ENCODE results near the gene PRRT4.

The PRRT4 gene

GRCh38 chr7:128358233-128358632, 3.3 kb downstream of the PRRT4 start:
- peaks cover 39 to 50% of the 10 kb centered on the region in 2 experiments for H3K4me1 ChIP-seq (ENCODE audit: control insufficient read depth in 1 of 2, insufficient read depth in 2 of 2, low read length in 2 of 2)
- H3K18ac ChIP-seq (ENCODE audit: low read length), result peak overlapping the region; percentile 76
- H3K4me2 ChIP-seq (ENCODE audit: low read length), result peak overlapping the region; percentile 6
- peaks cover 18% of the 10 kb centered on the region for H3K79me2 ChIP-seq (ENCODE audit: control insufficient read depth, insufficient read depth, low read length, poor library complexity)
- H2AK5ac ChIP-seq (ENCODE audit: low read length), result peak overlapping the region; percentile 69
- H2BK12ac ChIP-seq (ENCODE audit: low read length), result peak overlapping the region; percentile 93
- peak overlapping the region; percentile 20 for H4K8ac ChIP-seq (ENCODE audit: low read depth, low read length)
- no peaks in the 10 kb centered on the region for H3K27me3 ChIP-seq (ENCODE audit: insufficient read depth, low read length)
- H2BK120ac ChIP-seq (ENCODE audit: insufficient read depth, low read length, poor library complexity), result peak overlapping the region; percentile 78
- peaks cover 53% of the 10 kb centered on the region for H3K79me1 ChIP-seq (ENCODE audit: low read length)
- no CpG with 5 or more reads among the region's 1 CpG for WGBS (ENCODE audit: extremely low coverage, insufficient coverage, insufficient read length)
- peak overlapping the region; percentile 97 for H3K27ac ChIP-seq (ENCODE audit: low read depth, low read length)
- peak overlapping the region; percentile 86 for H4K91ac ChIP-seq (ENCODE audit: low read depth, low read length)
- H3K14ac ChIP-seq (ENCODE audit: low read length), result peak overlapping the region; percentile 83
- peak overlapping the region; percentile 89 for H3K4ac ChIP-seq (ENCODE audit: low read depth, low read length)
- H3K9ac ChIP-seq (ENCODE audit: low read length), result no peak overlapping the region
- H2BK5ac ChIP-seq (ENCODE audit: low read depth, low read length, poor library complexity), result peak overlapping the region; percentile 93
- no peaks in the 10 kb centered on the region for H3K9me3 ChIP-seq (ENCODE audit: insufficient read depth, low read depth, low read length)
- H3K23ac ChIP-seq (ENCODE audit: low read length), result no peak overlapping the region
- no peak for DNase-seq
- H3K36me3 ChIP-seq (ENCODE audit: control insufficient read depth in 1 of 2, insufficient read depth in 2 of 2, low read length in 2 of 2), result peaks cover 9 to 11% of the 10 kb centered on the region in 2 experiments
- H3K4me3 ChIP-seq (ENCODE audit: low read depth, low read length), result no peak overlapping the region
- H2AFZ ChIP-seq (ENCODE audit: insufficient read depth, low read length, poor library complexity), result no peak overlapping the region
- H4K12ac ChIP-seq (ENCODE audit: low read depth, low read length), result peak overlapping the region; percentile 3

DNA sequence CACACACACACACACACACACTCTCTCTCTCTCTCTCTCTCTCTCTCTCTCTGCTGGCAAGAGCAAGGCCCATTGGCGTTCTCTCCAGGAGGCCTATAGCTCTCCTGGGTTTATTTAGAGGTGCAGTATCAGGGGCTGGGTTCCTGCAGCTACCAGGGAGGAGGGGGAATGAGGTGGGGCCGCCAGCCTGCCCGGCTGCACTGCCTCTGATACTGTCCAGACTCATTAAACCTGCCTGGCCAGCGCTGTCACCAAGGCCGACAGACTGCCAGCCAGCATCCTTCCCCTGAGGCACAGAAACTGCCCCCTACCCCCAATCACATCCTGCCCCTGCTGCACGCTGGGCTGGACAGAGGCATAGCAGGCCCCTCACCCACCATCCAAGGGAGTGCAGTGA, 4.3 kb downstream of the PRRT4 start:
- H3K9ac ChIP-seq (ENCODE audit: low read length), result no peak overlapping the region
- WGBS (ENCODE audit: extremely low coverage, insufficient coverage, insufficient read length), result no CpG with 5 or more reads among the region's 6 CpGs
- peaks cover 18% of the 10 kb centered on the region for H3K79me2 ChIP-seq (ENCODE audit: control insufficient read depth, insufficient read depth, low read length, poor library complexity)
- no peak overlapping the region for H2AFZ ChIP-seq (ENCODE audit: insufficient read depth, low read length, poor library complexity)
- no peak overlapping the region for H3K4me3 ChIP-seq (ENCODE audit: low read depth, low read length)
- H4K91ac ChIP-seq (ENCODE audit: low read depth, low read length), result peak overlapping the region; percentile 95
- H4K12ac ChIP-seq (ENCODE audit: low read depth, low read length), result no peak overlapping the region
- peaks cover 4% of the 10 kb centered on the region for H3K9me3 ChIP-seq (ENCODE audit: insufficient read depth, low read depth, low read length)
- no peak for DNase-seq
- H3K27ac ChIP-seq (ENCODE audit: low read depth, low read length), result peak overlapping the region; percentile 98
- peaks cover 56% of the 10 kb centered on the region for H3K79me1 ChIP-seq (ENCODE audit: low read length)
- no peak overlapping the region for H3K23ac ChIP-seq (ENCODE audit: low read length)
- no peak overlapping the region for H3K4ac ChIP-seq (ENCODE audit: low read depth, low read length)
- H3K27me3 ChIP-seq (ENCODE audit: insufficient read depth, low read length), result no peaks in the 10 kb centered on the region
- no peak overlapping the region for H3K18ac ChIP-seq (ENCODE audit: low read length)
- H3K36me3 ChIP-seq (ENCODE audit: control insufficient read depth in 1 of 2, insufficient read depth in 2 of 2, low read length in 2 of 2), result peaks cover 15 to 16% of the 10 kb centered on the region in 2 experiments
- H2BK12ac ChIP-seq (ENCODE audit: low read length), result no peak overlapping the region
- no peak overlapping the region for H3K14ac ChIP-seq (ENCODE audit: low read length)
- H3K4me2 ChIP-seq (ENCODE audit: low read length), result peak overlapping the region; percentile 38
- peak overlapping the region; percentile 84 for H2BK5ac ChIP-seq (ENCODE audit: low read depth, low read length, poor library complexity)
- peak overlapping the region; percentile 64 for H4K8ac ChIP-seq (ENCODE audit: low read depth, low read length)
- no peak overlapping the region for H2BK120ac ChIP-seq (ENCODE audit: insufficient read depth, low read length, poor library complexity)
- H2AK5ac ChIP-seq (ENCODE audit: low read length), result no peak overlapping the region
- peaks cover 45 to 56% of the 10 kb centered on the region in 2 experiments for H3K4me1 ChIP-seq (ENCODE audit: control insufficient read depth in 1 of 2, insufficient read depth in 2 of 2, low read length in 2 of 2)

DNA sequence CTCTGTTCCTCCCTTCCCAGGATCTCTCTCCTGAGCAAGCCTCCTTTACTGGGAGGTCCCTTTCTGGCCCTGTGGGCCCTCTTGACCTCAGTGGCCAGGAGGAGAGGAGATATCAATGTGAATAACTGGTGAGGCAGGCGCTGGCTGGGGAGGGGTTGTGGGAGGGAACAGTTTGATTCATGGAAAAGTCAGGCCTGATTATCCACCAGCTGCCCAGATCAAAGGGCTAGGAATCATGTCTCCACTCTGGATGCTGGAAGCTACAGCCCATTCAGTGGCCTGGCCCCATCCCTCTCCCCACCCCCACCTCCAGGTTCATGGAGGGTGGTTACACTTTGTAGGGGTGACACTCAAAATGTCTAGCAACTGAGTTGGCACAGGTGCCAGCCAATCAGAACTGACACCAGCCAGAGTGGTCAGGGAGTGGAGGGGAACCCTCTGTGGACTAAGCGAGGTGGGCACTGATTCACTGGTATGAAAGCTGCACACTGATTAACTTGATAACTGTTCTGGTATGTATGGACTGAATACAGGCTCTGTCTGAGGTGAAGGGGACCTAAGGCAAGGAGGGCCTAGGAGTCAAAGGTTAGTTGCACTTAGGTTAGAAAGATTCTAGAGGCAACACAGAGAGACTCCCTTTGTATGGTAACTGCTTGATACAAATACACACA, 4.8 kb downstream of the PRRT4 start:
- peak overlapping the region; percentile 10 for H3K4me3 ChIP-seq (ENCODE audit: low read depth, low read length)
- H3K14ac ChIP-seq (ENCODE audit: low read length), result peak overlapping the region; percentile 50
- peak overlapping the region; percentile 38 for H3K4me2 ChIP-seq (ENCODE audit: low read length)
- no CpG with 5 or more reads among the region's 2 CpGs for WGBS (ENCODE audit: extremely low coverage, insufficient coverage, insufficient read length)
- H2BK12ac ChIP-seq (ENCODE audit: low read length), result peak overlapping the region; percentile 89
- H2BK120ac ChIP-seq (ENCODE audit: insufficient read depth, low read length, poor library complexity), result peak overlapping the region; percentile 89
- H4K91ac ChIP-seq (ENCODE audit: low read depth, low read length), result peak overlapping the region; percentile 95
- H3K9me3 ChIP-seq (ENCODE audit: insufficient read depth, low read depth, low read length), result peaks cover 4% of the 10 kb centered on the region
- peak overlapping the region; percentile 16 for H3K4ac ChIP-seq (ENCODE audit: low read depth, low read length)
- no peak overlapping the region for H3K9ac ChIP-seq (ENCODE audit: low read length)
- H3K79me1 ChIP-seq (ENCODE audit: low read length), result peaks cover 52% of the 10 kb centered on the region
- H4K12ac ChIP-seq (ENCODE audit: low read depth, low read length), result no peak overlapping the region
- no peak for DNase-seq
- H3K27ac ChIP-seq (ENCODE audit: low read depth, low read length), result peak overlapping the region; percentile 98
- peak overlapping the region; percentile 84 for H2BK5ac ChIP-seq (ENCODE audit: low read depth, low read length, poor library complexity)
- peaks cover 18 to 20% of the 10 kb centered on the region in 2 experiments for H3K36me3 ChIP-seq (ENCODE audit: control insufficient read depth in 1 of 2, insufficient read depth in 2 of 2, low read length in 2 of 2)
- H3K18ac ChIP-seq (ENCODE audit: low read length), result peak overlapping the region; percentile 31
- peak overlapping the region; percentile 64 for H4K8ac ChIP-seq (ENCODE audit: low read depth, low read length)
- no peaks in the 10 kb centered on the region for H3K27me3 ChIP-seq (ENCODE audit: insufficient read depth, low read length)
- no peak overlapping the region for H3K23ac ChIP-seq (ENCODE audit: low read length)
- no peak overlapping the region for H2AFZ ChIP-seq (ENCODE audit: insufficient read depth, low read length, poor library complexity)
- peaks cover 17% of the 10 kb centered on the region for H3K79me2 ChIP-seq (ENCODE audit: control insufficient read depth, insufficient read depth, low read length, poor library complexity)
- peaks cover 46 to 56% of the 10 kb centered on the region in 2 experiments for H3K4me1 ChIP-seq (ENCODE audit: control insufficient read depth in 1 of 2, insufficient read depth in 2 of 2, low read length in 2 of 2)
- peak overlapping the region; percentile 51 for H2AK5ac ChIP-seq (ENCODE audit: low read length)

GRCh38 chr7:128353610-128354009, 7.9 kb downstream of the PRRT4 start:
- H3K79me2 ChIP-seq (ENCODE audit: control insufficient read depth, insufficient read depth, low read length, poor library complexity), result peaks cover 2% of the 10 kb centered on the region
- no peak overlapping the region for H2BK120ac ChIP-seq (ENCODE audit: insufficient read depth, low read length, poor library complexity)
- H3K36me3 ChIP-seq (ENCODE audit: control insufficient read depth in 1 of 2, insufficient read depth in 2 of 2, low read length in 2 of 2), result peaks cover 26 to 31% of the 10 kb centered on the region in 2 experiments
- H3K27ac ChIP-seq (ENCODE audit: low read depth, low read length), result no peak overlapping the region
- H4K91ac ChIP-seq (ENCODE audit: low read depth, low read length), result no peak overlapping the region
- peak overlapping the region; percentile 42 for H2AK5ac ChIP-seq (ENCODE audit: low read length)
- H2BK5ac ChIP-seq (ENCODE audit: low read depth, low read length, poor library complexity), result no peak overlapping the region
- peaks cover 40 to 56% of the 10 kb centered on the region in 2 experiments for H3K4me1 ChIP-seq (ENCODE audit: control insufficient read depth in 1 of 2, insufficient read depth in 2 of 2, low read length in 2 of 2)
- no peak overlapping the region for H3K4me2 ChIP-seq (ENCODE audit: low read length)
- H3K79me1 ChIP-seq (ENCODE audit: low read length), result peaks cover 23% of the 10 kb centered on the region
- no peak overlapping the region for H4K12ac ChIP-seq (ENCODE audit: low read depth, low read length)
- no peak overlapping the region for H3K18ac ChIP-seq (ENCODE audit: low read length)
- H2BK12ac ChIP-seq (ENCODE audit: low read length), result peak overlapping the region; percentile 38
- H3K27me3 ChIP-seq (ENCODE audit: insufficient read depth, low read length), result no peaks in the 10 kb centered on the region
- H4K8ac ChIP-seq (ENCODE audit: low read depth, low read length), result no peak overlapping the region
- H3K4me3 ChIP-seq (ENCODE audit: low read depth, low read length), result no peak overlapping the region
- H3K4ac ChIP-seq (ENCODE audit: low read depth, low read length), result no peak overlapping the region
- DNase-seq, result no peak
- H3K9me3 ChIP-seq (ENCODE audit: insufficient read depth, low read depth, low read length), result peaks cover 10% of the 10 kb centered on the region
- no peak overlapping the region for H3K9ac ChIP-seq (ENCODE audit: low read length)
- WGBS (ENCODE audit: extremely low coverage, insufficient coverage, insufficient read length), result no CpG with 5 or more reads among the region's 1 CpG
- H3K14ac ChIP-seq (ENCODE audit: low read length), result peak overlapping the region; percentile 25
- no peak overlapping the region for H2AFZ ChIP-seq (ENCODE audit: insufficient read depth, low read length, poor library complexity)
- H3K23ac ChIP-seq (ENCODE audit: low read length), result no peak overlapping the region

Measured in trophoblast cell (in vitro differentiated cells and primary cell).